Mammary epithelial cell (primary cell): ENCODE data around the gene BLTP2.

Source experiments
- EZH2 ChIP-seq: IDR thresholded peaks from 2 replicates; pipeline ENCODE4 v1.6.1; 2012; ENCODE audit warnings: low read length, inconsistent platforms, borderline replicate concordance
- TF ChIP-seq, protein P1 (sequence below), 2 donors: IDR thresholded peaks in 1 of 2; conservative IDR thresholded peaks in 1 of 2; 2 replicates each; pipeline ENCODE4 v1.5.1; 2011 to 2012; ENCODE audit warnings: inconsistent platforms in 2 of 2, low read length in 2 of 2, mild to moderate bottlenecking in 2 of 2, control low read depth in 1 of 2, low read depth in 1 of 2; ENCODE audit not compliant: insufficient read depth in 1 of 2; ENCODE audit errors: extremely low read depth in 1 of 2

DNA sequence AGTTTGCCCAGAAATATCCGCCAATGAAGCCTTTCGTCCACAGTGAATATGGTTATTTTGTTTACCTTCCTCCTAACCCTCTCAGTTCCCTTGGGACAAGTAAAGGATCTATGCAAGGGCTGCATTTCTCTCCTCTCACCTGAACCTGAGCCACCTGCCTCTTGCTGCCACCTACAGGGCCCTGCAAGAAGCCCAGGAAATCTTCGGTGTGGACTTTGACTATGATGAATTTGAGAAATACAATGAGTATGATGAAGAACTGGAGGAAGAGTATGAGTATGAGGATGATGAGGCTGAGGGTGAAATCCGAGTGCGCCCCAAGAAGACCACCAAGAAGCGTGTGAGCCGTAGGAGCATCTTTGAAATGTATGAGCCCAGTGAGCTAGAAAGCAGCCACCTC is 31.0 kb upstream of the BLTP2 start:
- TF ChIP-seq, protein P1, sequence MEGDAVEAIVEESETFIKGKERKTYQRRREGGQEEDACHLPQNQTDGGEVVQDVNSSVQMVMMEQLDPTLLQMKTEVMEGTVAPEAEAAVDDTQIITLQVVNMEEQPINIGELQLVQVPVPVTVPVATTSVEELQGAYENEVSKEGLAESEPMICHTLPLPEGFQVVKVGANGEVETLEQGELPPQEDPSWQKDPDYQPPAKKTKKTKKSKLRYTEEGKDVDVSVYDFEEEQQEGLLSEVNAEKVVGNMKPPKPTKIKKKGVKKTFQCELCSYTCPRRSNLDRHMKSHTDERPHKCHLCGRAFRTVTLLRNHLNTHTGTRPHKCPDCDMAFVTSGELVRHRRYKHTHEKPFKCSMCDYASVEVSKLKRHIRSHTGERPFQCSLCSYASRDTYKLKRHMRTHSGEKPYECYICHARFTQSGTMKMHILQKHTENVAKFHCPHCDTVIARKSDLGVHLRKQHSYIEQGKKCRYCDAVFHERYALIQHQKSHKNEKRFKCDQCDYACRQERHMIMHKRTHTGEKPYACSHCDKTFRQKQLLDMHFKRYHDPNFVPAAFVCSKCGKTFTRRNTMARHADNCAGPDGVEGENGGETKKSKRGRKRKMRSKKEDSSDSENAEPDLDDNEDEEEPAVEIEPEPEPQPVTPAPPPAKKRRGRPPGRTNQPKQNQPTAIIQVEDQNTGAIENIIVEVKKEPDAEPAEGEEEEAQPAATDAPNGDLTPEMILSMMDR (conservative IDR thresholded peaks at IDR 0.05 in 1 of 2, IDR thresholded peaks at IDR 0.05 in 1 of 2; ENCODE audit: extremely low read depth in 1 of 2, insufficient read depth in 1 of 2, low read depth in 1 of 2, low read length in 2 of 2), result peak; percentile 45 to 66
- TF ChIP-seq EZH2, result no peak
